GM12878 (cell line): ENCODE results near the gene HIKESHI. TPM values are rescaled to one million over a fixed set of nuclear protein-coding genes. Genes with fewer than 3 reads are reported as not detected.

Experiments
- ATAC-seq: fragments of 200-7000 bp; cut with Tn5 transposase; 3 replicates; pipeline ENCODE4 v1.9.1; 2020; ENCODE audit warnings: mild to moderate bottlenecking, moderate library complexity
- BruUV-seq: library from RNA; stranded (reverse); fragments of 400-500 nt; replicated peaks from 2 replicates; lab custom pipeline; 2021; lab: Mats Ljungman, UMichigan
- CTCF ChIA-PET: fragments of 300-600 bp; sonication (Branson Sonifier 250); formaldehyde crosslinking; extraction: SDS; loops from one replicate; lab custom pipeline; 2021; ENCODE audit warnings: inconsistent platforms; lab: Yijun Ruan, JAX
- POLR2A ChIA-PET: fragments of 350-600 bp; formaldehyde crosslinking; extraction: SDS; loops from one replicate; lab custom pipeline; 2021; ENCODE audit warnings: inconsistent platforms; lab: Charles Lee
- RAD21 ChIA-PET: fragments of 300-600 bp; sonication (Branson Sonifier 250); formaldehyde crosslinking; loops from one replicate; lab custom pipeline; 2023; ENCODE audit warnings: antibody characterized with exemption; ENCODE audit not compliant: unreplicated experiment; lab: Charles Lee
- SMC1A ChIA-PET: fragments of 300-600 bp; sonication (Branson Sonifier 250); formaldehyde crosslinking; loops from one replicate; lab custom pipeline; 2023; ENCODE audit not compliant: unreplicated experiment, uncharacterized antibody; lab: Charles Lee
- DNase-seq: peaks from one replicate; pipeline ENCODE4 v3.0.0-alpha.2; 2011; ENCODE audit warnings: low read depth, low spot score
- FAIRE-seq: peaks from 3 replicates; lab custom pipeline; 2011; peaks lifted over from hg19 to GRCh38; lab: Jason Lieb, UNC
- H2AFZ ChIP-seq: 2 replicates; pipeline ENCODE4 v1.6.0; 2011; ENCODE audit warnings: low read depth, low read length, control low read depth; ENCODE audit not compliant: control insufficient read depth
- H3K27ac ChIP-seq: 2 replicates; pipeline ENCODE4 v1.5.1; 2011; ENCODE audit warnings: control low read depth; ENCODE audit not compliant: control insufficient read depth, insufficient read depth
- H3K27me3 ChIP-seq, 2 experiments: replicated peaks in 1 of 2; 2 replicates each; pipeline versions ENCODE4 v1.6.0 to v1.6.1; 2011; ENCODE audit warnings: low read length in 1 of 2; ENCODE audit not compliant: control insufficient read depth in 2 of 2, insufficient read depth in 2 of 2
- H3K36me3 ChIP-seq, 2 experiments: 2 replicates each; pipeline ENCODE4 v1.5.1; 2011; ENCODE audit warnings: low read length in 1 of 2; ENCODE audit not compliant: control insufficient read depth in 2 of 2, insufficient read depth in 2 of 2
- H3K4me1 ChIP-seq: 2 replicates; pipeline ENCODE4 v1.6.1; 2011; ENCODE audit warnings: mild to moderate bottlenecking, low read length, moderate library complexity, mixed read lengths; ENCODE audit not compliant: control insufficient read depth, insufficient read depth
- H3K4me2 ChIP-seq: 2 replicates; pipeline ENCODE4 v1.6.0; 2011; ENCODE audit warnings: control low read depth; ENCODE audit not compliant: control insufficient read depth, insufficient read depth
- H3K4me3 ChIP-seq: fragments of 200-600 bp; sonication (generic); 2 replicates; pipeline ENCODE4 v1.5.1; 2016
- H3K79me2 ChIP-seq: 2 replicates; pipeline ENCODE4 v1.6.0; 2011; ENCODE audit warnings: low read length; ENCODE audit not compliant: control insufficient read depth, insufficient read depth
- H3K9ac ChIP-seq: 2 replicates; pipeline ENCODE4 v1.8.0; 2011; ENCODE audit warnings: low read length, control low read depth, mixed read lengths; ENCODE audit not compliant: control insufficient read depth, insufficient read depth
- H3K9me3 ChIP-seq: replicated peaks from 3 replicates; pipeline ENCODE4 v1.5.1; 2011; ENCODE audit warnings: mild to moderate bottlenecking, low read length; ENCODE audit not compliant: control insufficient read depth, insufficient read depth
- H4K20me1 ChIP-seq: 2 replicates; pipeline ENCODE4 v1.6.0; 2011; ENCODE audit not compliant: control insufficient read depth, insufficient read depth
- EED ChIP-seq: sonication (generic); IDR thresholded peaks from 2 replicates; pipeline ENCODE4 v1.6.1; 2016; ENCODE audit warnings: antibody characterized with exemption, low read depth
- NBN ChIP-seq: fragments of 450-650 bp; IDR thresholded peaks from 2 replicates; pipeline ENCODE4 v1.6.1; 2016
- SUPT20H ChIP-seq: IDR thresholded peaks from 2 replicates; pipeline ENCODE4 v1.6.1; 2011; ENCODE audit warnings: low read depth, mild to moderate bottlenecking, low read length, moderate library complexity, borderline replicate concordance; ENCODE audit not compliant: control insufficient read depth
- YBX1 ChIP-seq: fragments of 450-650 bp; IDR thresholded peaks from 2 replicates; pipeline ENCODE4 v1.6.1; 2016; ENCODE audit warnings: antibody characterized with exemption
- WGBS: methylation state at CpG from one replicate; pipeline ENCODE4 v1.1.6; 2016; ENCODE audit warnings: low lambda C conversion rate; ENCODE audit not compliant: insufficient replicate concordance, insufficient coverage; ENCODE audit errors: missing lambda C conversion rate; 5-methylcytosine and 5-hydroxymethylcytosine counted together
- in situ Hi-C: fragments of 300-500 bp; cut with MboI; formaldehyde crosslinking; loops from 9 replicates; pipeline ENCODE4 v1.14.3; 2018; ENCODE audit warnings: mixed read lengths
- intact Hi-C: fragments of 100-400 bp; cut with micrococcal nuclease; formaldehyde crosslinking; loops from one replicate; pipeline ENCODE4 v1.14.2; 2022; ENCODE audit not compliant: unreplicated experiment
- polyA plus RNA-seq, 11 experiments: library from polyadenylated mRNA; depleted of rRNA in 4 of 11; unstranded in 6 of 11; stranded (reverse) in 5 of 11; fragments of >200 nt; fragmentation: Nextera tagmentation in 4 of 11; fragmentation: Illumina TruSeq in 1 of 11; extraction: Ambion mirVana in 4 of 11; extraction: Trizol in 1 of 11; gene quantifications; 1 replicate in 1 of 11; 2 replicates in 10 of 11; pipeline versions ENCODE4 v1.2.1 to v1.2.3, GENCODE V29; 2011 to 2016; ENCODE audit warnings: inconsistent platforms in 2 of 11, missing spikeins in 2 of 11, low read depth in 1 of 11
- total RNA-seq, 4 experiments: library from RNA; depleted of rRNA in 3 of 4; stranded (reverse); fragments of >200 nt in 3 of 4; fragmentation: Illumina TruSeq in 1 of 4; extraction: Trizol in 1 of 4; gene quantifications; 2 replicates each; pipeline versions ENCODE4 v1.2.1 to v1.2.3, GENCODE V29; 2013 to 2021
- TF ChIP-seq, protein P1 (sequence below): fragments of 450-650 bp; IDR thresholded peaks from 2 replicates; pipeline ENCODE4 v1.6.1; 2017; ENCODE audit warnings: low read depth, mild to moderate bottlenecking, moderate library complexity
- TF ChIP-seq, protein P2 (sequence below): IDR thresholded peaks from 2 replicates; pipeline ENCODE4 v1.6.1; 2012; ENCODE audit warnings: mild to moderate bottlenecking, low read depth, low read length
- TF ChIP-seq, protein P3 (sequence below): IDR thresholded peaks from 2 replicates; pipeline ENCODE4 v1.6.1; 2011; ENCODE audit warnings: low read depth, low read length, improper control_type of control experiment, borderline replicate concordance
- TF ChIP-seq, protein P4 (sequence below): fragments of 450-650 bp; IDR thresholded peaks from 2 replicates; pipeline ENCODE4 v1.6.1; 2017; ENCODE audit warnings: antibody characterized with exemption, mild to moderate bottlenecking, moderate library complexity
- TF ChIP-seq, protein P5 (sequence below): IDR thresholded peaks from 2 replicates; pipeline ENCODE4 v1.6.1; 2012; ENCODE audit warnings: low read depth, low read length, improper control_type of control experiment

HIKESHI gene
- total and polyA plus RNA-seq, 10 of the 15 experiments (the other 5 are each of a cell fraction or from before 2014, with no cell fraction given) = 42.3 to 228 (median 85.7) TPM

DNA sequence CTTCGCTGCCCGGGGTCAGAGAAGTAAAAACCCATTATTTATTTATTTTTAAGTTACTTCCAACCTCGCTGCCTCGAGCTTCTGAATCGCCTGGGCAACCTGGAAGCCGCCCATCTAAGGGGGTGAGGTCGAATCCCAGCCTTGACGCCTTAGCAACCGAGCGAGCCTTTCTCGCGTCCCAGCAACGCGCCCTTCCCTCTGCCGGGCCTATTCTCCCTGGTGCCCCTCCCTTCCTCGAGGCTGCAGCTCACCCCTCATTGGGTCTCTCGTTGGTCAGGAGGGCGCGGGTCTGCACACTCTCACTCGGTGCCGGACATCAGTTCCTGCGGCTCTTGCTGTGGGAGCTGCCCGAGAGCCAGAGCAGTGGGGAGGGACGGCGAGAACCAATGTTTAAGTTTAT, 72.5 kb downstream of the HIKESHI start, which contains the start of gene CCDC81:
TSS of gene CCDC81 (plus strand) at position 302 of the 400 bp plus-strand sequence. CDS start 277 bp downstream, outside the sequence.
- ChIA-PET RAD21 (no interaction called here), CTCF (no interaction called here), SMC1A (no interaction called here), POLR2A (interaction anchor here (0.6 kb wide), 1 partner anchor 621 kb away, joined by 5 read pairs; no protein-coding TSS in a partner anchor)
- no peak for DNase-seq
- Histone ChIP-seq H3K27ac (no peak within 1 kb of the TSS), H3K36me3 (no peaks in the 10 kb centered on the region), H3K27me3 (no peaks in the 10 kb centered on the region), H2AFZ (no peak within 1 kb of the TSS), H3K4me3 (no peak within 1 kb of the TSS), H3K4me2 (no peak within 1 kb of the TSS), H3K4me1 (no peaks in the 10 kb centered on the region), H3K9ac (no peak within 1 kb of the TSS), H4K20me1 (no peaks in the 10 kb centered on the region), H3K79me2 (no peaks in the 10 kb centered on the region), H3K9me3 (no peaks in the 10 kb centered on the region; the same call in 2 of the 3 replicates)
- in situ Hi-C loops (no loop called here), intact Hi-C loops (no loop called here)
- ATAC-seq = no peak
- 47% methylated on average over 25 of the region's 25 CpGs for WGBS
- FAIRE-seq = no peak
- no TSS peak for BruUV-seq
- TF ChIP-seq SUPT20H = no peak
- TF ChIP-seq, protein P1, sequence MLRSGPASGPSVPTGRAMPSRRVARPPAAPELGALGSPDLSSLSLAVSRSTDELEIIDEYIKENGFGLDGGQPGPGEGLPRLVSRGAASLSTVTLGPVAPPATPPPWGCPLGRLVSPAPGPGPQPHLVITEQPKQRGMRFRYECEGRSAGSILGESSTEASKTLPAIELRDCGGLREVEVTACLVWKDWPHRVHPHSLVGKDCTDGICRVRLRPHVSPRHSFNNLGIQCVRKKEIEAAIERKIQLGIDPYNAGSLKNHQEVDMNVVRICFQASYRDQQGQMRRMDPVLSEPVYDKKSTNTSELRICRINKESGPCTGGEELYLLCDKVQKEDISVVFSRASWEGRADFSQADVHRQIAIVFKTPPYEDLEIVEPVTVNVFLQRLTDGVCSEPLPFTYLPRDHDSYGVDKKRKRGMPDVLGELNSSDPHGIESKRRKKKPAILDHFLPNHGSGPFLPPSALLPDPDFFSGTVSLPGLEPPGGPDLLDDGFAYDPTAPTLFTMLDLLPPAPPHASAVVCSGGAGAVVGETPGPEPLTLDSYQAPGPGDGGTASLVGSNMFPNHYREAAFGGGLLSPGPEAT = no peak
- TF ChIP-seq, protein P2, sequence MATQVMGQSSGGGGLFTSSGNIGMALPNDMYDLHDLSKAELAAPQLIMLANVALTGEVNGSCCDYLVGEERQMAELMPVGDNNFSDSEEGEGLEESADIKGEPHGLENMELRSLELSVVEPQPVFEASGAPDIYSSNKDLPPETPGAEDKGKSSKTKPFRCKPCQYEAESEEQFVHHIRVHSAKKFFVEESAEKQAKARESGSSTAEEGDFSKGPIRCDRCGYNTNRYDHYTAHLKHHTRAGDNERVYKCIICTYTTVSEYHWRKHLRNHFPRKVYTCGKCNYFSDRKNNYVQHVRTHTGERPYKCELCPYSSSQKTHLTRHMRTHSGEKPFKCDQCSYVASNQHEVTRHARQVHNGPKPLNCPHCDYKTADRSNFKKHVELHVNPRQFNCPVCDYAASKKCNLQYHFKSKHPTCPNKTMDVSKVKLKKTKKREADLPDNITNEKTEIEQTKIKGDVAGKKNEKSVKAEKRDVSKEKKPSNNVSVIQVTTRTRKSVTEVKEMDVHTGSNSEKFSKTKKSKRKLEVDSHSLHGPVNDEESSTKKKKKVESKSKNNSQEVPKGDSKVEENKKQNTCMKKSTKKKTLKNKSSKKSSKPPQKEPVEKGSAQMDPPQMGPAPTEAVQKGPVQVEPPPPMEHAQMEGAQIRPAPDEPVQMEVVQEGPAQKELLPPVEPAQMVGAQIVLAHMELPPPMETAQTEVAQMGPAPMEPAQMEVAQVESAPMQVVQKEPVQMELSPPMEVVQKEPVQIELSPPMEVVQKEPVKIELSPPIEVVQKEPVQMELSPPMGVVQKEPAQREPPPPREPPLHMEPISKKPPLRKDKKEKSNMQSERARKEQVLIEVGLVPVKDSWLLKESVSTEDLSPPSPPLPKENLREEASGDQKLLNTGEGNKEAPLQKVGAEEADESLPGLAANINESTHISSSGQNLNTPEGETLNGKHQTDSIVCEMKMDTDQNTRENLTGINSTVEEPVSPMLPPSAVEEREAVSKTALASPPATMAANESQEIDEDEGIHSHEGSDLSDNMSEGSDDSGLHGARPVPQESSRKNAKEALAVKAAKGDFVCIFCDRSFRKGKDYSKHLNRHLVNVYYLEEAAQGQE = no peak
- TF ChIP-seq YBX1 = no peak
- TF ChIP-seq, protein P3, sequence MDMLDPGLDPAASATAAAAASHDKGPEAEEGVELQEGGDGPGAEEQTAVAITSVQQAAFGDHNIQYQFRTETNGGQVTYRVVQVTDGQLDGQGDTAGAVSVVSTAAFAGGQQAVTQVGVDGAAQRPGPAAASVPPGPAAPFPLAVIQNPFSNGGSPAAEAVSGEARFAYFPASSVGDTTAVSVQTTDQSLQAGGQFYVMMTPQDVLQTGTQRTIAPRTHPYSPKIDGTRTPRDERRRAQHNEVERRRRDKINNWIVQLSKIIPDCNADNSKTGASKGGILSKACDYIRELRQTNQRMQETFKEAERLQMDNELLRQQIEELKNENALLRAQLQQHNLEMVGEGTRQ = no peak
- TF ChIP-seq, protein P4, sequence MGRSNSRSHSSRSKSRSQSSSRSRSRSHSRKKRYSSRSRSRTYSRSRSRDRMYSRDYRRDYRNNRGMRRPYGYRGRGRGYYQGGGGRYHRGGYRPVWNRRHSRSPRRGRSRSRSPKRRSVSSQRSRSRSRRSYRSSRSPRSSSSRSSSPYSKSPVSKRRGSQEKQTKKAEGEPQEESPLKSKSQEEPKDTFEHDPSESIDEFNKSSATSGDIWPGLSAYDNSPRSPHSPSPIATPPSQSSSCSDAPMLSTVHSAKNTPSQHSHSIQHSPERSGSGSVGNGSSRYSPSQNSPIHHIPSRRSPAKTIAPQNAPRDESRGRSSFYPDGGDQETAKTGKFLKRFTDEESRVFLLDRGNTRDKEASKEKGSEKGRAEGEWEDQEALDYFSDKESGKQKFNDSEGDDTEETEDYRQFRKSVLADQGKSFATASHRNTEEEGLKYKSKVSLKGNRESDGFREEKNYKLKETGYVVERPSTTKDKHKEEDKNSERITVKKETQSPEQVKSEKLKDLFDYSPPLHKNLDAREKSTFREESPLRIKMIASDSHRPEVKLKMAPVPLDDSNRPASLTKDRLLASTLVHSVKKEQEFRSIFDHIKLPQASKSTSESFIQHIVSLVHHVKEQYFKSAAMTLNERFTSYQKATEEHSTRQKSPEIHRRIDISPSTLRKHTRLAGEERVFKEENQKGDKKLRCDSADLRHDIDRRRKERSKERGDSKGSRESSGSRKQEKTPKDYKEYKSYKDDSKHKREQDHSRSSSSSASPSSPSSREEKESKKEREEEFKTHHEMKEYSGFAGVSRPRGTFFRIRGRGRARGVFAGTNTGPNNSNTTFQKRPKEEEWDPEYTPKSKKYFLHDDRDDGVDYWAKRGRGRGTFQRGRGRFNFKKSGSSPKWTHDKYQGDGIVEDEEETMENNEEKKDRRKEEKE = no peak
- no peak for TF ChIP-seq EED
- TF ChIP-seq, protein P5, sequence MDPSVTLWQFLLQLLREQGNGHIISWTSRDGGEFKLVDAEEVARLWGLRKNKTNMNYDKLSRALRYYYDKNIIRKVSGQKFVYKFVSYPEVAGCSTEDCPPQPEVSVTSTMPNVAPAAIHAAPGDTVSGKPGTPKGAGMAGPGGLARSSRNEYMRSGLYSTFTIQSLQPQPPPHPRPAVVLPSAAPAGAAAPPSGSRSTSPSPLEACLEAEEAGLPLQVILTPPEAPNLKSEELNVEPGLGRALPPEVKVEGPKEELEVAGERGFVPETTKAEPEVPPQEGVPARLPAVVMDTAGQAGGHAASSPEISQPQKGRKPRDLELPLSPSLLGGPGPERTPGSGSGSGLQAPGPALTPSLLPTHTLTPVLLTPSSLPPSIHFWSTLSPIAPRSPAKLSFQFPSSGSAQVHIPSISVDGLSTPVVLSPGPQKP = no peak
- TF ChIP-seq NBN = no peak
